Hippocampal formation (tissue), 2 donors: ENCODE results near the gene YEATS4.

ENCODE experiments used
- DNase-seq, 2 donors: peaks; one replicate each; lab custom pipeline; 2025; lab: John Stamatoyannopoulos, UW

The YEATS4 gene

DNA sequence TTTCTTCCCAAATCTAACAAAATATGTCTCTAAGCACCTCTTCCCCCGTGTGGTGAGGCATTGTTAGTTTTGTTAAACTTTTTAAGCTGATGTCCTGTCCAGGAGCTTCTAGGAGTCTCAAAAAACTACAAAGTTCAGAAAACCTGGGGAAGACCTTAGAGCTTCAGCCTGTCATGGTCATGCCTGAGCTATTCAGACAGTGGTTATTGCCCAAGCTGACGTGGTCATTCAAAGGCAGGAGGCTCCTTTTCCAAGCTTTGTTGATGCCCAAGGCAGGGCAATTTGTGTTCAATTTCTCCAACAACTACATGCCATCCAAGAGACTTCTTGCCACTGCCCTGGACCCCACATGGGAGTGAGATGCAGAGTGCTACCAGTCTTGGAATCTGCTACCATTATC, 17.1 kb upstream of the YEATS4 start:
- no peak for DNase-seq

DNA sequence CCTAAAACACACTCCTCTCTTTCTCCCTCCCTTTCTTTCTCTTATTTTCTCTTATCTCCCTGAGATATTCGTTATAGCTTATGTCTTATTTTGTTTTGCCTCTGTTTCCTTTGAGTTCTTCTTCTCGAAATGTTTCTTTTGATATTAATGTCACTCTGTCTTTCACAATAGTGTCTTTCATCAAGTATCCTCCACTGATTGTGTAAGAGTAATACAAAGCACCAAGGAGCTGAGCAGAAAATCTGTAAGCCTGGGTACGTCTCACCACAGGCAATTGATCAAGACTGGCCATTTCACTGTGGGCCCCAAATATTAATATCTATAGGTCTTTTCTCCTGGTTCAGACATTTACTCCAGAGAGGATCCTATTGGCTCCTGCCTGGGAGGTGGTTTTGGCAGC, 16.2 kb upstream of the YEATS4 start:
- DNase-seq, result no peak

GRCh38 chr12:69343885-69344612, 15.5 kb upstream of the YEATS4 start:
- no peak for DNase-seq

DNA sequence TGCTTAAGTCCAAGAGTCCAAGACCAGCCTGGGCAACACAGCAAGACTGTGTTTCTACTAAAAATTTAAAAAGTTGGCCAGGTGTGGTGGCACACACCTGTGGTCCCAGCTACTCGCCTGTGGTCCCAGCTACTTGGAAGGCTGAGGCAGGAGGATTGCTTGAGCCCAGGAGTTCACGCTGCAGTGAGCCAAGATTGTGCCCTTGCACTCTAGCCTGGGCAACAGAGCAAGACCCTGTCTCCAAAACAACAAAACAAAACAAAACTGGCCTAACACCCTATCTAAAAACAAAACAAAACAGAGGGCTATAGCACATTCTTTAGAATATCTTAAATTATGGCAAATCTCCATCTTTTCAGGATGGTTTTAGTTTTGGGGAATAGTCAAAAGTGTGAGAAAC, 14.5 kb upstream of the YEATS4 start:
- DNase-seq, result no peak

- DNase-seq, result no peak
Observed at GRCh38 chr12:69345742-69346141, 13.8 kb upstream of the YEATS4 start.

DNA sequence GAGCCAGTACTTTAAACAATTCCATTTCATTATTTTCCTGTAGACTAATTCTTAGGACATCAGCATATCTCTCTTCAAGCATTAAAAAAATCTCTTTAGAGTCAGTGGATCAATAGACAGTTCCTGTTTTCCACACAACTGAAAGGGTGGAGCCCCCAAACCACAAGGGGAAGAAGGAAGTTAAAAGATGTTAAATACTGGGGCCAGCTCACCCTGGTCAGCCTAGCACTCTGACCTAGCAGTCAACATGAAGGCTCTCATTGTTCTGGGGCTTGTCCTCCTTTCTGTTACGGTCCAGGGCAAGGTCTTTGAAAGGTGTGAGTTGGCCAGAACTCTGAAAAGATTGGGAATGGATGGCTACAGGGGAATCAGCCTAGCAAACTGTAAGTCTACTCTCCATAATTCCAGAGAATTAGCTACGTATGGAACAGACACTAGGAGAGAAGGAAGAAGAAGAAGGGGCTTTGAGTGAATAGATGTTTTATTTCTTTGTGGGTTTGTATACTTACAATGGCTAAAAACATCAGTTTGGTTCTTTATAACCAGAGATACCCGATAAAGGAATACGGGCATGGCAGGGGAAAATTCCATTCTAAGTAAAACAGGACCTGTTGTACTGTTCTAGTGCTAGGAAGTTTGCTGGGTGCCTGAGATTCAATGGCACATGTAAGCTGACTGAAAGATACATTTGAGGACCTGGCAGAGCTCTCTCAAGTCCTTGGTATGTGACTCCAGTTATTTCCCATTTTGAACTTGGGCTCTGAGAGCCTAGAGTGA, 11.2 kb upstream of the YEATS4 start, which contains the start of gene LYZ:
Gene LYZ, plus strand, starts transcription at position 220 of the 777 bp plus-strand sequence. Its CDS starts 28 bp downstream, at position 248.
- DNase-seq, result no peak

DNA sequence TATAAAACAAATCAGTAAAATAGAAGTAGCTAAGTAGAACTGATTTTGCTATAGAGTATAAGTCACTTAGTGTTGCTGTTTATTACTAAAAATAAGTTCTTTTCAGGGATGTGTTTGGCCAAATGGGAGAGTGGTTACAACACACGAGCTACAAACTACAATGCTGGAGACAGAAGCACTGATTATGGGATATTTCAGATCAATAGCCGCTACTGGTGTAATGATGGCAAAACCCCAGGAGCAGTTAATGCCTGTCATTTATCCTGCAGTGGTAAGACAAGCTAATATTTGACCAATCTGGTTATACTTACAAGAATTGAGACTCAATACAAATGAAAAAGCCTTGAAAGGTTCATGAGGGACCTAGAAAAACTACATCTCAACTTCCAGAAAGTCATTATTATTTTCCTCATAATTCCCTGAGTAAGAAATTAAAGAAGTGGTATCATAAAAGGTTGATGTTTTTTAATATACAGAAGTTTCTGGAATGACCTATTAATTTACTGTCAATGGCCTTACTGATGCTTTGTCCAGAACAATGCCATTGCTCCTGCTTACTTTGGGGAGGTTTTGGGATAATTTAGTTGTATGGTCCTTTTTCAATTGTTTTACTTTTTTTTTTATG, 9.4 kb upstream of the YEATS4 start:
- DNase-seq, result no peak

- no peak for DNase-seq
Observed at GRCh38 chr12:69350777-69351176, 8.8 kb upstream of the YEATS4 start.

- DNase-seq, result no peak
Observed at GRCh38 chr12:69351462-69352236, 7.9 kb upstream of the YEATS4 start.

DNA sequence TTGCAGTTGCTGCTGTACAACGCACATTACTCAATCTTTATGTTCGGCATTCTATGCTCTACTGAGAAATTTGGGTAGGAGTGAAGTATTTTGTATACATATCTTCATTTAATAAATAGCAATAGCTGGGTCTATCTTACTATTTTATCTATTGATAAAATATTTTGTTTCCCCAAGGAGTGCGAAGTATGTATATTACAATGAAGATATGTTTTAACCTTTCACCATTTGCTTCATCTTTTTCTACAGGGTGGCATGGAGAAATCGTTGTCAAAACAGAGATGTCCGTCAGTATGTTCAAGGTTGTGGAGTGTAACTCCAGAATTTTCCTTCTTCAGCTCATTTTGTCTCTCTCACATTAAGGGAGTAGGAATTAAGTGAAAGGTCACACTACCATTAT, 6.6 kb upstream of the YEATS4 start:
- DNase-seq, result no peak

- DNase-seq, result no peak
Observed at GRCh38 chr12:69354172-69354555, 5.4 kb upstream of the YEATS4 start.

- no peak for DNase-seq
Observed at GRCh38 chr12:69354556-69355187, 4.9 kb upstream of the YEATS4 start.

GRCh38 chr12:69355363-69356028, 4.0 kb upstream of the YEATS4 start:
- DNase-seq, result no peak

GRCh38 chr12:69360348-69360672, 767 bp downstream of the YEATS4 start:
- no peak for DNase-seq

DNA sequence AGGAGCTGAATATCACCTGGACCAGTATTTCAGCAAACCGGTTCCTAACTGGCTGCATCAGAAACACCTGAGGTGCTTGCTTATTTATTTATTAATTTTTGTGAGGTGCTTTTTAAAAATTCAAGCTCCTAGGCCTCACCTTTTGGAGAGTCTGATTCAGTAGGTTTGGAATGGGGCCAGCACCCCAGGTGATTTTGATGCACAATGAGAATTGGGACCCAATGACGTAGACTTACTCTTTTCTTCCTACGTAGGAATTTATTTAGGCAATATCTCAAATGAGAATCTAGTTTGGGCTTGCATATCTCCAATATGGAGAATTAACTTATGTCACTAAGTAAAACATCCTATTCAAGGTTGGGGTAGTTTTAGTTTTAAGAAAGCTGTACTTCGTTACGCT, 7.3 kb downstream of the YEATS4 start:
- DNase-seq, result no peak

- no peak for DNase-seq
Observed at GRCh38 chr12:69368171-69368570, 8.6 kb downstream of the YEATS4 start.

DNA sequence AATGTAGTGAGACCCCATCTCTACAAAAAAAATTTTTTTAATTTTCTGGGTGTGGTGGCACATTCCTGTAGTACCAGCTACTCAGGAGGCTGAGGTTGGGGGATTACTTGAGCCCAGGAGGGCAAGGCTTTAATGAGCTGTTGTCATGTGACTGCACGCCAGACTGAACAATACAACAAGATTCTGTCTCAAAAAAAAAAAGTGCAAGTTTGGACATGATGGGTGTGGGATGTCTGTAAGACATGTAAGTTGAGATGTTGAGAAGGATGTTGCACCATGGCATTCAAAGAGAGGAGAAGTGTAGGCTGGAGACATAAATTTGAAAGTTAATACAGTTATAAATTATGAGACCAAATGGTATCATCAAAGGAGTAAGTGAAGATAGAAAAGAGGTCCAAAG, 23.5 kb downstream of the YEATS4 start:
- no peak for DNase-seq

GRCh38 chr12:69385038-69385437, 25.5 kb downstream of the YEATS4 start:
- no peak for DNase-seq

- DNase-seq, result no peak
Observed at GRCh38 chr12:69386921-69387320, 27.4 kb downstream of the YEATS4 start.

DNA sequence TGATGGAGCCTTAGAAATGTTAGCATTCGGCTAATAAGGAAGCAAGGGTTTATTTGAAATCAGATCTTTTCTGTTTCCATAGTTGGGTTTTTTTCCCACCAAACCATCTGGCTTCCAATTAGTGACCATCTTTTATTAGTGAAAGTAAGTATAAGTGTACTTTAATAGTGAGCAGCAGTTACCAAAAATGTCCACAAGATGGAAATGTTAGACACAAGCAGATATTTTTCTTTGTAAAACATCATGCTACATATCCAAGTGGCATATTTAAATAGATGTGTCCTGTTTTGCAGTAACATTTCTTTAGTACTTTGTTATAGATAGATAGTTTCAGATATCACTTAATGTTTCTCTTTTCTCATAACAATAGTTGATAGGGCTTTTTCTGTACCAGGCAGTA, 28.8 kb downstream of the YEATS4 start:
- peak in 1 of 2 donors; percentile 68 for DNase-seq

GRCh38 chr12:69389831-69390230, 30.3 kb downstream of the YEATS4 start:
- no peak for DNase-seq
